NCI-H2081 treated with DMSO at 0.1 percent for 48 hours (cell line): ENCODE results near the gene NSUN7.
A peak's percentile ranks its signal among the peaks of the same experiment; 100 is the strongest.
"Not testable (repeated sequence)": the region's sequence is repeated elsewhere in the genome, so short reads cannot be mapped to it uniquely, and the experiment has no call there.

Source experiments
- DNase-seq: peaks from one replicate; lab custom pipeline; 2025; lab: John Stamatoyannopoulos, UW

Gene NSUN7

GRCh38 chr4:40817157-40817556, 67.4 kb downstream of the NSUN7 start:
- DNase-seq = not testable (repeated sequence)

- DNase-seq = no peak
Observed at GRCh38 chr4:40820101-40820500, 70.3 kb downstream of the NSUN7 start.

- no peak for DNase-seq
Observed at GRCh38 chr4:40822420-40823166, 72.8 kb downstream of the NSUN7 start.

- no peak for DNase-seq
Observed at GRCh38 chr4:40825014-40825838, 75.5 kb downstream of the NSUN7 start.

GRCh38 chr4:40826821-40827220, 77.1 kb downstream of the NSUN7 start:
- no peak for DNase-seq

GRCh38 chr4:40827758-40828157, 78.0 kb downstream of the NSUN7 start:
- no peak for DNase-seq

GRCh38 chr4:40828661-40829060, 78.9 kb downstream of the NSUN7 start:
- no peak for DNase-seq

GRCh38 chr4:40829586-40829985, 79.8 kb downstream of the NSUN7 start:
- no peak for DNase-seq

- no peak for DNase-seq
Observed at GRCh38 chr4:40831146-40831907, 81.6 kb downstream of the NSUN7 start.

- no peak for DNase-seq
Observed at GRCh38 chr4:40832175-40832574, 82.4 kb downstream of the NSUN7 start.

GRCh38 chr4:40833212-40833611, 83.5 kb downstream of the NSUN7 start:
- no peak for DNase-seq

GRCh38 chr4:40837094-40837870, 87.5 kb downstream of the NSUN7 start:
- no peak for DNase-seq

GRCh38 chr4:40838742-40839141, 89.0 kb downstream of the NSUN7 start:
- DNase-seq = no peak

GRCh38 chr4:40840255-40840984, 90.7 kb downstream of the NSUN7 start:
- DNase-seq = peak; percentile 51

GRCh38 chr4:40840985-40841571, 91.3 kb downstream of the NSUN7 start:
- DNase-seq = peak; percentile 81

GRCh38 chr4:40842318-40842717, 92.6 kb downstream of the NSUN7 start:
- DNase-seq = peak; percentile 87

- no peak for DNase-seq
Observed at GRCh38 chr4:40842725-40843423, 93.1 kb downstream of the NSUN7 start.

GRCh38 chr4:40843696-40844095, 93.9 kb downstream of the NSUN7 start:
- DNase-seq = no peak

- DNase-seq = no peak
Observed at GRCh38 chr4:40844261-40844660, 94.5 kb downstream of the NSUN7 start.
